ENCODE data around the gene RPS6KA3.

Gene RPS6KA3

DNA sequence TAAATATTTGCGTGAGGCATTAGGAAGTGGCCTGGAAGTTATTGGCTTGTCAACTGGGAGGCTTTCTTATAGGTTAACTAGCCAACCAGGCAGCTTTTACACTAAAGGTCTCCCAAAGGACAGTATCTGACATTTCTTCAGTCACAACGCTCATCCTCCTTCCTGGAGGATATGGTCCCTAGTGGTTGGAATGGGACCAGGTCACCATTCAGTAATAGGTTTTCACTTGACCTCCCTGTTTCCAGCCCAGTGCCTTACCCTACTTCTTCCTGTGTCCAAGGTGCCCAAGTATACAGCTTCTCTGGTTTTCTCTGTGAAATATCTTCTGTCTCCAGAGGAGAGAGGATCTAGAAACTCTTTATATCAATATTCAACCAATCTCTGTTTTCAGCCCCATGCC, 38.5 kb downstream of the RPS6KA3 start:
- DNase-seq (ENCODE audit: low read depth, low spot score) = no peak

DNA sequence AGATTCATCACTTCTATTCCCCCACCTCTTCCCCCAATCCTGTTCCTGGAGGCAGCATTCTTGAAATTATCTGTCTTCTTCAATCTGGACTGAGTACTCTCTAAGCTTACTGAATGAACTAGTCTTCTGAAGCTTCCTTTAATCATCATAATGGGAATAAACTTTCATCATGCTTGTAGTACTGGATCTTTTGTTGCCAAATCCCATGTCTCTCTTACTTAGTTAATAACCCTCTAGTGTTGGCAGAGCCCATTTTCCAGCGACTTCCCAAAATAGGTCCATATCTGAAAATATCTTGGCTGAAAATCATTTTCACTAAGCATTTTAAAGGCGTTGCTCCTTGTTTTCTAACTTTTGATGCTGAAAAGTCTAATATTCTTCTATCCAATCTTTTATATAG, 39.6 kb downstream of the RPS6KA3 start:
- H3K4me3 ChIP-seq (ENCODE audit: low read length) = no peak overlapping the region
- DNase-seq (ENCODE audit: low read depth, low spot score) = no peak

More for the DNA sequence above, 38.5 kb downstream of the RPS6KA3 start:
- H3K4me3 ChIP-seq (ENCODE audit: low read length) = no peak overlapping the region

DNA sequence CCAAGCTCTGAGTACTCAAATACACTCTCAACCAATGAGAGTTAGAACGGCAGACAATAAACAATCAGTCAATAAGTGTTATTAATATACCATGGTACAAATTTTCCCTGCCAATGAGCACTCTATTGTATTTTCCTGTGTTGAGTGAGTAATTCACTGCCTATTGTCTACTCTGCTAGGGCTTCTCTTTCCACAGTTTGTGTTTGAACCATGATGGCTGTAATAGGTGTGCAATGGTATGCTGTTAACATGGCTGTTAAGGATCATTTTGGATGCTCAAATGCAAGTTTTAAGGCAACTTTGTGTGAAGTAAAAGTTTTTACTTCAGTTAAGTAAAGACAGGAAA, 41.2 kb downstream of the RPS6KA3 start:
- DNase-seq (ENCODE audit: low read depth, low spot score) = no peak
- no peak overlapping the region for H3K4me3 ChIP-seq (ENCODE audit: low read length)

- H3K4me3 ChIP-seq (ENCODE audit: low read length) = no peak overlapping the region
- DNase-seq (ENCODE audit: low read depth, low spot score) = no peak
Measured at GRCh38 chrX:20224814-20225487, 41.8 kb downstream of the RPS6KA3 start.

- no peak for DNase-seq (ENCODE audit: low read depth, low spot score)
- no peak overlapping the region for H3K4me3 ChIP-seq (ENCODE audit: low read length)
Measured at GRCh38 chrX:20221902-20222301, 44.8 kb downstream of the RPS6KA3 start.

GRCh38 chrX:20218836-20219505, 47.7 kb downstream of the RPS6KA3 start:
- H3K4me3 ChIP-seq (ENCODE audit: low read length) = no peak overlapping the region
- DNase-seq (ENCODE audit: low read depth, low spot score) = no peak

DNA sequence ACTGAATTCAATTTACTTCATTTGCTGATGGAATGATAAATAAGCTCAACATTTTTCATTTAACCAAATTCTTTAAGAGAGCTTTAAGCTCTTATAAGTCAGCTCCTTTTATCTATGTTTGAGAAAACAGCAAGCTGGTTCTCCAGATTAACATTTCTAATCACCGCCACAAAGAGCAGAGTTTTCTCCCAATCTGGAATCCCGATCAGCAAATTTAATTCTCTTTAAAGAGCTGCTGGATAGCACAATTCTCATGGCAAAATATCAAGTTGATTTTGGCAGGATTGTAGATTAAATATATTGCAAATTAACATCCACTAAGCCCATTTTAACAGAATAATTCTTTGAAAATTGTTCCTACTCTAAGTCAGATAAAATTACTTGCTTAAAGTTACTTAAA, 48.8 kb downstream of the RPS6KA3 start:
- DNase-seq (ENCODE audit: low read depth, low spot score) = no peak
- H3K4me3 ChIP-seq (ENCODE audit: low read length) = no peak overlapping the region

GRCh38 chrX:20217271-20217670, 49.4 kb downstream of the RPS6KA3 start:
- DNase-seq (ENCODE audit: low read depth, low spot score) = no peak

DNA sequence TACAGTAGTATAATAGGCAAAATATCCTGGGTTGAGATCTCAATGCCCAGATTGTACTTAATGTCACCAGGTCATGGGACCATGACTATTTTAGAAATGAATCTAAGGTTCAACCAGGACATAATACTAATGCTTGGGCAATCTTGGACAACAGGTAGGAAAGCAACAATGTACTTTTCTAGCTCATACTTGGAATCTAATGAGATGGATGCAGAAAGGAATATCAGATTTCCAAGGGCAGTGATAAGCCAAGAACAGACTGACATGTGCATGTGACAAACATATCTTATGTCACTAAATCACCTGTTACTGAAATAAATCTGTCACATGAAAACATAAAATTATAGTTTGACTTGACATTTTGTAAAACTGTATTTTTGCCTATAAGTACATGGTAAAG, 51.1 kb downstream of the RPS6KA3 start:
- DNase-seq (ENCODE audit: low read depth, low spot score) = no peak
- H3K4me3 ChIP-seq (ENCODE audit: low read length) = no peak overlapping the region

More at GRCh38 chrX:20217271-20217670, 49.4 kb downstream of the RPS6KA3 start:
- no peak overlapping the region for H3K4me3 ChIP-seq (ENCODE audit: low read length)

GRCh38 chrX:20212486-20213089, 54.1 kb downstream of the RPS6KA3 start:
- no peak for DNase-seq (ENCODE audit: low read depth, low spot score)
- H3K4me3 ChIP-seq (ENCODE audit: low read length) = no peak overlapping the region

DNA sequence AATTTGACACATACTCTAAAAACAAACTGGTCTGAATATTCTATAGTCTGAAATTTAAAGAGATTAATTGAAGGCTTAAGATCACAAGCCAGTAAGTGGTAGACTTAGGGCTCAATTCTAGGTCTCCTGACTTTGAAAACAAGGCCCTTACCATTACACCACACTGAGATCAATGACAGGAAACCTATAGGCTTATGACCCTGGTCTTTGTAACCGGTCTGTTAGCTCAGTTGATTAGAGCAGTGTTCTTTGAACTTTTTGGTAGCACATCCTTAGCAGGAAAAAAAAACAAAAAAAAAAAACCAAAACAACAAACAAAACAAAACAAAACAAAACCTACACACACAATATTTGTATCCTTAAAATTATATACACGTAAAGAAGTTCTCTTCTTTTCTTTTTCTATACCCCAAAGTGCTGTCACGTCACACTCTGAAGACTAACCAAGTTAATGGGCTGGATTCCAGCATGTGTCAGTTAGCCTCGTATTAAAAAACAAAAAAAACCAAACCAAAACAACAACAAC, 55.4 kb downstream of the RPS6KA3 start:
- DNase-seq (ENCODE audit: low read depth, low spot score) = no peak
- H3K4me3 ChIP-seq (ENCODE audit: low read length) = no peak overlapping the region

- no peak overlapping the region for H3K4me3 ChIP-seq (ENCODE audit: low read length)
- no peak for DNase-seq (ENCODE audit: low read depth, low spot score)
Measured at GRCh38 chrX:20205927-20206708, 60.6 kb downstream of the RPS6KA3 start.

DNA sequence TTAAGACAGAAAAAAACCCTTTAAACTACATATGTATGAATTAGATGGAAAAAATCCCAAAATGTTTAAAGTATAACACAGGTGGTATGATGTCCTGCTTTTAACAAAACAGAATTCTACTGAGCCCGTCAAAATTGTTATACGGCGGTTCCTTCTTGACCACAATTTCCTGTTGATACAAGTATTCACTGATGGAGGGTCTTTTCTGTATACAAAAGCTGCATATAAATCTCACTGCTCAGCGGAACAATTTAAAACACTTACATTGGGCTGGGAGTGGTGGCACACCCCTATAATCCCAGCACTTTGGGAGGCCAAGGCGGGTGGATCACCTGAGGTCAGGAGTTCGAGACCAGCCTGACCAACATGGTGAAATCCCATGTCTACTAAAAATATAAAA, 62.4 kb downstream of the RPS6KA3 start:
- peak; percentile 9 for DNase-seq (ENCODE audit: low read depth, low spot score)

DNA sequence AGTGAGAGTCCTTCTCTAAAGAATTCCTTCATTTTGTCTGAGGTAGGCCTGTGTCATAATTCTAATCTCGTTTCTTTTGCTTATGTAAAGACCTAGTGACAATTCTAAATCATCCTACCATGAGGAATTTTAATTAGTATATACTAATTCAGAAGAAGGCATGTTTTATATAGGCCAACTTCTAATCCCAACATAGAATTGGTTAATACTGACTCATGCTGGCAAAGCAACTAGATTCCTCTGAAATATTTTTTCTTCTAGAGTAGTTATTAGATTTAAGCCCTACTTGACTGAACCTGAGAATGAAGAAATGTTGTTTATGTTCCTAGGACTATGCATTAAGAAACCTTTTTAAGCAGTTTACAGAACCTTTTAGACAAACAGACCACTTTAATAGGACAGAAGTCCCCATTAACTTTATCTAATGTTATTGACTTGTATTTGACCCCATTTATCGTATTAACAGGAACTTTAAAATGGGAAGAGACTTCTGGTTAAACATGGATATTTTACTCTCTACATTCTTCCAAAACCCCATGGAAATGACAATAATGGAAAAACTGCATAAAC, 69.0 kb downstream of the RPS6KA3 start:
- H3K4me3 ChIP-seq (ENCODE audit: low read length) = no peak overlapping the region
- DNase-seq (ENCODE audit: low read depth, low spot score) = no peak

More for the DNA sequence above, 62.4 kb downstream of the RPS6KA3 start:
- no peak overlapping the region for H3K4me3 ChIP-seq (ENCODE audit: low read length)

DNA sequence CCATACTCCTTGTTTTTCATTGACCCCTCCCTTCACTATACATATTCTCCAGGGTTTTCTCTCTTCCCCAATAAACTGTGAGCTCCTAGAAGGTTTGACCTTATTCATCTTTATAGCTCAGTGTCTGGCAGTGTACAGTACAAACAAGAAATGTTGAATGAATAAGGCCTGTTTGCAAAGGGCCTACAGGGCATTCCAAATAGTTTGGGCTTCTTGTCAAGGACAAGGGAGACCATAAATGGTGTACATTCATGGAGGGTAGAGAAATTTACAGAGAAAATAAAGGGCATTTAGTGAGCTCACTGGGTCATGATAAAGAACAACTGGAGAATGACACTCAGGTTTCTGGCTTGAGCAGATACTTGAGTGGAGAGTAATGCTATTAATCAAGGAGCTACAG, 77.5 kb downstream of the RPS6KA3 start:
- DNase-seq (ENCODE audit: low read depth, low spot score) = no peak
- no peak overlapping the region for H3K4me3 ChIP-seq (ENCODE audit: low read length)

- peak; percentile 19 for DNase-seq (ENCODE audit: low read depth, low spot score)
- H3K4me3 ChIP-seq (ENCODE audit: low read length) = no peak overlapping the region
Measured at GRCh38 chrX:20181598-20182329, 84.9 kb downstream of the RPS6KA3 start.

- no peak overlapping the region for H3K4me3 ChIP-seq (ENCODE audit: low read length)
- no peak for DNase-seq (ENCODE audit: low read depth, low spot score)
Measured at GRCh38 chrX:20177093-20177492, 89.6 kb downstream of the RPS6KA3 start.

- no peak for DNase-seq (ENCODE audit: low read depth, low spot score)
- H3K4me3 ChIP-seq (ENCODE audit: low read length) = no peak overlapping the region
Measured at GRCh38 chrX:20173856-20174255, 92.9 kb downstream of the RPS6KA3 start.

DNA sequence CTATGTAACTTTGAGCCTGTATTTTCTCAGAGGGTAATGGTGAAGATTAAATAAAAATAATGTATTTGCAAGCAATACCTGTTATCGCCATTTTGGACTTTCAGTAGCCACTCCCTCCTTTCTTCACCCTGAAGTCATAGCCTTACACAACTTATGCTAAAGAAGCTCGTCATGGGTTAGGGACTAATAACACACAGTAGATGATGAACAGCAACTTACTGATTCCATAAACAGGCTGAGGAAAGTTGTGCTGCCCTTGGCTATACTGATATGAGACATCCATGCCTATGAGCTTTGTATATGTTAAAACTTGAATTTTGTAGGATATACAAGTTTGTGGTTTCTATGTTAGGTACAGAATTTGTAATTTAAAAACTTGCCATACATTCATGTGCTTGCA, 93.4 kb downstream of the RPS6KA3 start:
- H3K4me3 ChIP-seq (ENCODE audit: low read length) = no peak overlapping the region

More for the DNA sequence above, 93.4 kb downstream of the RPS6KA3 start:
- no peak for DNase-seq (ENCODE audit: low read depth, low spot score)
